BLaER1 treated with 17β-estradiol and CSF1 and Interleukin-3, amounts not matched to agents 10 nM and 100 nM (cell line): Measurements from ENCODE around the gene EEF1G.

Experiments
- H3K27ac ChIP-seq, 11 experiments: shearing (Covaris generic); formaldehyde crosslinking; 2 replicates each; pipeline ENCODE4 v1.8.1; 2022
- H3K27me3 ChIP-seq, 11 experiments: shearing (Covaris generic); formaldehyde crosslinking; 2 replicates each; pipeline ENCODE4 v1.8.1; 2022
- H3K36me3 ChIP-seq, 11 experiments: shearing (Covaris generic); formaldehyde crosslinking; 2 replicates each; pipeline ENCODE4 v1.8.1; 2022
- H3K4me1 ChIP-seq, 10 experiments: shearing (Covaris generic); formaldehyde crosslinking; 2 replicates each; pipeline ENCODE4 v1.8.1; 2022
- H3K4me2 ChIP-seq, 11 experiments: shearing (Covaris generic); formaldehyde crosslinking; 2 replicates each; pipeline ENCODE4 v1.8.1; 2022
- H3K4me3 ChIP-seq, 10 experiments: shearing (Covaris generic); formaldehyde crosslinking; 2 replicates each; pipeline ENCODE4 v1.8.1; 2022
- H3K9ac ChIP-seq, 11 experiments: shearing (Covaris generic); formaldehyde crosslinking; 2 replicates each; pipeline ENCODE4 v1.8.1; 2022
- H3K9me3 ChIP-seq, 11 experiments: shearing (Covaris generic); formaldehyde crosslinking; replicated peaks in 1 of 11; 2 replicates each; pipeline ENCODE4 v1.8.1; 2022
- H4K20me1 ChIP-seq, 11 experiments: shearing (Covaris generic); formaldehyde crosslinking; 2 replicates each; pipeline ENCODE4 v1.8.1; 2022
- Cebpa-rat ChIP-seq, 11 experiments: shearing (Covaris generic); IDR thresholded peaks; 2 replicates each; pipeline ENCODE4 v1.8.1; 2022

Gene EEF1G

GRCh38 chr11:62544581-62545436 is 28.9 kb downstream of the EEF1G start:
- Histone ChIP-seq H3K9me3 (no peaks in the 10 kb centered on the region), H4K20me1 (peaks cover 4 to 57% (median 29%) of the 10 kb centered on the region in 11 experiments; a peak in 16 of 22 replicates)

GRCh38 chr11:62543680-62544444 is 29.8 kb downstream of the EEF1G start:
- H3K27ac ChIP-seq = peak overlapping the region in 8 of 11 experiments; percentile 14 to 84 (median 78); a peak in 12 of 22 replicates
- peaks cover 16 to 65% (median 60%) of the 10 kb centered on the region in 11 experiments for H3K27me3 ChIP-seq
- H3K4me2 ChIP-seq = peak overlapping the region; percentile 82 to 100 (median 96)
- peaks cover 51 to 84% (median 68%) of the 10 kb centered on the region in 10 experiments for H3K4me1 ChIP-seq
- no peak for TF ChIP-seq Cebpa-rat (IDR thresholded peaks at IDR 0.05)
- peaks cover 4 to 67% (median 29%) of the 10 kb centered on the region in 11 experiments; a peak in 16 of 22 replicates for H4K20me1 ChIP-seq
- H3K36me3 ChIP-seq = peaks cover 0 to 3% (median 0%) of the 10 kb centered on the region in 11 experiments; a peak in 6 of 22 replicates
- H3K9ac ChIP-seq = peak overlapping the region in 7 of 11 experiments; percentile 39 to 96 (median 80); a peak in 15 of 22 replicates
- H3K4me3 ChIP-seq = peak overlapping the region in 7 of 10 experiments; percentile 59 to 95 (median 78); a peak in 14 of 20 replicates
- H3K9me3 ChIP-seq = no peaks in the 10 kb centered on the region

More at GRCh38 chr11:62544581-62545436, 28.9 kb downstream of the EEF1G start:
- no peak for TF ChIP-seq Cebpa-rat (IDR thresholded peaks at IDR 0.05)
- peak overlapping the region in 9 of 11 experiments; percentile 29 to 84 (median 76); a peak in 15 of 22 replicates for H3K27ac ChIP-seq
- H3K4me1 ChIP-seq = peaks cover 42 to 74% (median 61%) of the 10 kb centered on the region in 10 experiments
- peak overlapping the region; percentile 46 to 95 (median 71) for H3K4me3 ChIP-seq
- H3K4me2 ChIP-seq = peak overlapping the region; percentile 82 to 100 (median 96)
- H3K27me3 ChIP-seq = peaks cover 16 to 75% (median 68%) of the 10 kb centered on the region in 11 experiments
- no peaks in the 10 kb centered on the region for H3K36me3 ChIP-seq
- peak overlapping the region; percentile 56 to 96 (median 68); a peak in 20 of 22 replicates for H3K9ac ChIP-seq

- peak overlapping the region in 6 of 10 experiments; percentile 32 to 95 (median 82); a peak in 11 of 20 replicates for H3K4me3 ChIP-seq
- H3K36me3 ChIP-seq = peaks cover 0 to 12% (median 0%) of the 10 kb centered on the region in 11 experiments; a peak in 6 of 22 replicates
- H3K27ac ChIP-seq = peak overlapping the region in 8 of 11 experiments; percentile 10 to 84 (median 68); a peak in 15 of 22 replicates
- TF ChIP-seq Cebpa-rat (IDR thresholded peaks at IDR 0.05) = no peak
- no peaks in the 10 kb centered on the region for H3K9me3 ChIP-seq
- H3K9ac ChIP-seq = peak overlapping the region; percentile 0 to 96 (median 58); a peak in 18 of 22 replicates
- peaks cover 55 to 93% (median 76%) of the 10 kb centered on the region in 10 experiments for H3K4me1 ChIP-seq
- peaks cover 4 to 76% (median 37%) of the 10 kb centered on the region in 11 experiments; a peak in 16 of 22 replicates for H4K20me1 ChIP-seq
- peaks cover 10 to 56% (median 51%) of the 10 kb centered on the region in 11 experiments for H3K27me3 ChIP-seq
- H3K4me2 ChIP-seq = peak overlapping the region; percentile 48 to 100 (median 95)
These were observed 30.7 kb downstream of the EEF1G start for GRCh38 chr11:62542750-62543567.

- Histone ChIP-seq H3K4me2 (peak overlapping the region; percentile 48 to 100 (median 95); a peak in 21 of 22 replicates), H3K4me1 (peaks cover 55 to 95% (median 76%) of the 10 kb centered on the region in 10 experiments), H3K36me3 (peaks cover 0 to 19% (median 0%) of the 10 kb centered on the region in 11 experiments; a peak in 6 of 22 replicates), H3K9me3 (no peaks in the 10 kb centered on the region), H3K27ac (peak overlapping the region in 7 of 11 experiments; percentile 34 to 84 (median 76); a peak in 13 of 22 replicates), H3K9ac (peak overlapping the region; percentile 0 to 96 (median 58); a peak in 15 of 22 replicates), H3K27me3 (peaks cover 3 to 49% (median 44%) of the 10 kb centered on the region in 11 experiments), H3K4me3 (peak overlapping the region in 5 of 10 experiments; percentile 31 to 95 (median 86); a peak in 8 of 20 replicates), H4K20me1 (peaks cover 4 to 83% (median 33%) of the 10 kb centered on the region in 11 experiments; a peak in 16 of 22 replicates)
- no peak for TF ChIP-seq Cebpa-rat (IDR thresholded peaks at IDR 0.05)
These were observed 31.5 kb downstream of the EEF1G start for GRCh38 chr11:62542111-62542745.

GRCh38 chr11:62540804-62541701 is 32.6 kb downstream of the EEF1G start:
- H3K4me3 ChIP-seq = peak overlapping the region in 5 of 10 experiments; percentile 12 to 92 (median 36); a peak in 8 of 20 replicates
- peaks cover 0 to 37% (median 32%) of the 10 kb centered on the region in 11 experiments; a peak in 16 of 22 replicates for H3K27me3 ChIP-seq
- no peaks in the 10 kb centered on the region for H3K9me3 ChIP-seq
- H3K4me2 ChIP-seq = peak overlapping the region in 10 of 11 experiments; percentile 38 to 100 (median 94); a peak in 18 of 22 replicates
- H4K20me1 ChIP-seq = peaks cover 4 to 95% (median 23%) of the 10 kb centered on the region in 11 experiments; a peak in 16 of 22 replicates
- H3K27ac ChIP-seq = peak overlapping the region in 8 of 11 experiments; percentile 7 to 84 (median 64); a peak in 14 of 22 replicates
- H3K9ac ChIP-seq = peak overlapping the region in 7 of 11 experiments; percentile 27 to 96 (median 62); a peak in 12 of 22 replicates
- H3K4me1 ChIP-seq = peaks cover 49 to 84% (median 71%) of the 10 kb centered on the region in 10 experiments
- TF ChIP-seq Cebpa-rat (IDR thresholded peaks at IDR 0.05) = no peak
- H3K36me3 ChIP-seq = peaks cover 0 to 31% (median 0%) of the 10 kb centered on the region in 11 experiments; a peak in 8 of 22 replicates

GRCh38 chr11:62539238-62539925 is 34.3 kb downstream of the EEF1G start:
- Histone ChIP-seq H3K4me2 (peak overlapping the region; percentile 32 to 100 (median 89)), H3K9ac (peak overlapping the region in 7 of 11 experiments; percentile 5 to 96 (median 62); a peak in 10 of 22 replicates), H3K36me3 (peaks cover 0 to 47% (median 0%) of the 10 kb centered on the region in 11 experiments; a peak in 11 of 22 replicates), H3K4me1 (peaks cover 32 to 74% (median 62%) of the 10 kb centered on the region in 10 experiments), H3K4me3 (peak overlapping the region in 4 of 10 experiments; percentile 15 to 92 (median 30); a peak in 5 of 20 replicates), H3K27ac (peak overlapping the region in 4 of 11 experiments; percentile 13 to 84 (median 60); a peak in 7 of 22 replicates), H4K20me1 (peaks cover 0 to 99% (median 9%) of the 10 kb centered on the region in 11 experiments; a peak in 12 of 22 replicates), H3K27me3 (peaks cover 0 to 20% (median 16%) of the 10 kb centered on the region in 11 experiments; a peak in 16 of 22 replicates), H3K9me3 (no peaks in the 10 kb centered on the region)
- no peak for TF ChIP-seq Cebpa-rat (IDR thresholded peaks at IDR 0.05)
